Measurements from ENCODE around the gene PHF21A.

Gene PHF21A

DNA sequence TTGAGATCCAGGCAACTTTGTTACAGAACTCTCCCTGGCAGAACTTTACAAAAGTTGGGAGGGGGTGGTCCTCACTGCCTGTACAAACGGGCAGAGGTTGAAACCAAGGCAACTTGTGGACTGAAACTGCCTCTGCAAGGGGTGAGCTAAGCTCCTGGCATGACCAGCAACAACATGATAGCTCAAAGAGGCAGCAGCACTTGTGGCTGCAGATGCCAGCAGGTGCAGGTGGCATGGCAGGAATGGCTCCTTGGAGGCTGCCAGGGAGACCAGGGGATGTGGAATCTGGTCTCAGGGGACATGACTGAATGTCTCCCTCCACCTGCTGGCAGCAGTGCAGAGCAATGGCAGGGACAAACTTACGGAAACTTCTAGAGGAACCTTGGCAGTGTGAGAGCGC lies 38.8 kb upstream of the PHF21A start:
- TF ChIP-seq POLR2AphosphoS5 (IDR thresholded peaks at IDR 0.05; ENCODE audit: low read depth, low read length) = no peak
- TF ChIP-seq, protein P1, sequence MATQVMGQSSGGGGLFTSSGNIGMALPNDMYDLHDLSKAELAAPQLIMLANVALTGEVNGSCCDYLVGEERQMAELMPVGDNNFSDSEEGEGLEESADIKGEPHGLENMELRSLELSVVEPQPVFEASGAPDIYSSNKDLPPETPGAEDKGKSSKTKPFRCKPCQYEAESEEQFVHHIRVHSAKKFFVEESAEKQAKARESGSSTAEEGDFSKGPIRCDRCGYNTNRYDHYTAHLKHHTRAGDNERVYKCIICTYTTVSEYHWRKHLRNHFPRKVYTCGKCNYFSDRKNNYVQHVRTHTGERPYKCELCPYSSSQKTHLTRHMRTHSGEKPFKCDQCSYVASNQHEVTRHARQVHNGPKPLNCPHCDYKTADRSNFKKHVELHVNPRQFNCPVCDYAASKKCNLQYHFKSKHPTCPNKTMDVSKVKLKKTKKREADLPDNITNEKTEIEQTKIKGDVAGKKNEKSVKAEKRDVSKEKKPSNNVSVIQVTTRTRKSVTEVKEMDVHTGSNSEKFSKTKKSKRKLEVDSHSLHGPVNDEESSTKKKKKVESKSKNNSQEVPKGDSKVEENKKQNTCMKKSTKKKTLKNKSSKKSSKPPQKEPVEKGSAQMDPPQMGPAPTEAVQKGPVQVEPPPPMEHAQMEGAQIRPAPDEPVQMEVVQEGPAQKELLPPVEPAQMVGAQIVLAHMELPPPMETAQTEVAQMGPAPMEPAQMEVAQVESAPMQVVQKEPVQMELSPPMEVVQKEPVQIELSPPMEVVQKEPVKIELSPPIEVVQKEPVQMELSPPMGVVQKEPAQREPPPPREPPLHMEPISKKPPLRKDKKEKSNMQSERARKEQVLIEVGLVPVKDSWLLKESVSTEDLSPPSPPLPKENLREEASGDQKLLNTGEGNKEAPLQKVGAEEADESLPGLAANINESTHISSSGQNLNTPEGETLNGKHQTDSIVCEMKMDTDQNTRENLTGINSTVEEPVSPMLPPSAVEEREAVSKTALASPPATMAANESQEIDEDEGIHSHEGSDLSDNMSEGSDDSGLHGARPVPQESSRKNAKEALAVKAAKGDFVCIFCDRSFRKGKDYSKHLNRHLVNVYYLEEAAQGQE (IDR thresholded peaks at IDR 0.05; ENCODE audit: insufficient read depth in 1 of 2, low read depth in 2 of 2, low read length in 2 of 2) = no peak
- no peak for TF ChIP-seq TAF1 (IDR thresholded peaks at IDR 0.05; ENCODE audit: borderline replicate concordance, insufficient read depth, low read length)
- no peak for TF ChIP-seq FOXP2 (optimal IDR thresholded peaks at IDR 0.05; ENCODE audit: borderline replicate concordance, extremely low read depth, extremely low read length, insufficient read depth)
- TF ChIP-seq SIN3A (IDR thresholded peaks at IDR 0.05; ENCODE audit: borderline replicate concordance, insufficient read depth, low read length) = no peak

DNA sequence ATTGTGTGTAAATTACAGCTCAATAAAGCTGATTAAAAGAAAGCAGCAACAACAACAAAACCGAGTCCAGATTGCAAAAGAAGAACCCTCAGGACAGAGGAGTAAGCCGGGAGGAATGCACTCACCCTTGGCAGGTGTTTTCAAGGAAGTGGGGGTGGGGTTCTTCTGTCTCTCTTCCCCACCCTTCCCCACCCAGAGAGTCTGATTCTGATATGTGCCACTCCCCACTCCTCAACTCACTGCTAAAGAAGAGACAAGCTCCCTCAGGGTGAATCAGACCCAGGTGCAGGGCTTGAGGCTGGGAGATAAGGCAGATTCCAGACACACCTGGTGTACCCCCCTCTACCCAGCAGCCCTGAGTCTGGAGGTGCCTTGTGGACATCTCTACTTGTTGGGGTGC lies 38.4 kb upstream of the PHF21A start:
- no peak for TF ChIP-seq POLR2AphosphoS5 (IDR thresholded peaks at IDR 0.05; ENCODE audit: low read depth, low read length)

DNA sequence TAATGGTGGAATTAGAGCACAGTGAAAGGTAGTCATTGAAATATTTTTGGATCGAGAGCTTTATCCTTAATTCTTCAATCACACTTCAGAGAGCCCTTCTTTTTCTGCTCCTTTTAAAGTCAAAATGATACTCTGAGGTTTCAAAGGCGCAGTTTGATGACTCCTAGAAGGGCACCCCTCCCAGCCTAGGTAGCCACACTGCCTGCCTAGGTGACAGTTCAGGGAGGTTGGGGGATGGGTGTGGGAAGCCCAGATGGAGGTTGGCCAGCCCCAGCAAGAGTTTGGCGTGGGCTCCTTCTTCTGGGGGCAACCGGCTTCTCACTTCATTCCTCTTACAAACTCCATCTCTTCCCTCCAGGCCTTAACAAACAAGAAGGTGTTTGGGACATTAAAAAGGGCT lies 28.6 kb upstream of the PHF21A start:
- TF ChIP-seq TAF1 (IDR thresholded peaks at IDR 0.05; ENCODE audit: borderline replicate concordance, insufficient read depth, low read length) (no peak), POLR2AphosphoS5 (IDR thresholded peaks at IDR 0.05; ENCODE audit: low read depth, low read length) (no peak), FOXP2 (optimal IDR thresholded peaks at IDR 0.05; ENCODE audit: borderline replicate concordance, extremely low read depth, extremely low read length, insufficient read depth) (no peak), SIN3A (IDR thresholded peaks at IDR 0.05; ENCODE audit: borderline replicate concordance, insufficient read depth, low read length) (no peak)
- TF ChIP-seq, protein P1 (IDR thresholded peaks at IDR 0.05; ENCODE audit: insufficient read depth in 1 of 2, low read depth in 2 of 2, low read length in 2 of 2) = no peak

DNA sequence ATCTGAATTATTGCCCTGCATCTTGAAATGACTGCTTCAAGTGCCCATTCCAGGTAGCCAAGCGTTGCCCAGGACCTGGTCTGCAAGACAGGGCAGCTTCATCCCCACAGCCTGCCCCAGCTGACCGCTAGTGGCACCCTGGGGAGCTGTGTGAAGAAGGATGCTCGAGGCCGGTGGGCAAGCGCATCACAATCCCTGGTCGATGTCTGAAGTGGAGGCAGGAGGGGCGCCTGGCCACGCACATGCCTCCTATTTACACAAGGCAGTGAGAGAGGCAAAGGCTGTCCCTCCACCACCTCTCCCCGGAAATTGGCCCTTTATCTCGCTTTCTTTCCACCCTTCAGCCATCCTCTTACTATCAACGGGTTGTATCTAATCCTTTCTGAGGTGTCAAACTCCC lies 28.1 kb upstream of the PHF21A start:
- TF ChIP-seq TAF1 (IDR thresholded peaks at IDR 0.05; ENCODE audit: borderline replicate concordance, insufficient read depth, low read length) = no peak
- TF ChIP-seq SIN3A (IDR thresholded peaks at IDR 0.05; ENCODE audit: borderline replicate concordance, insufficient read depth, low read length) = no peak
- no peak for TF ChIP-seq POLR2AphosphoS5 (IDR thresholded peaks at IDR 0.05; ENCODE audit: low read depth, low read length)
- TF ChIP-seq, protein P1 (IDR thresholded peaks at IDR 0.05; ENCODE audit: insufficient read depth in 1 of 2, low read depth in 2 of 2, low read length in 2 of 2) = no peak
- TF ChIP-seq FOXP2 (optimal IDR thresholded peaks at IDR 0.05; ENCODE audit: borderline replicate concordance, extremely low read depth, extremely low read length, insufficient read depth) = no peak

DNA sequence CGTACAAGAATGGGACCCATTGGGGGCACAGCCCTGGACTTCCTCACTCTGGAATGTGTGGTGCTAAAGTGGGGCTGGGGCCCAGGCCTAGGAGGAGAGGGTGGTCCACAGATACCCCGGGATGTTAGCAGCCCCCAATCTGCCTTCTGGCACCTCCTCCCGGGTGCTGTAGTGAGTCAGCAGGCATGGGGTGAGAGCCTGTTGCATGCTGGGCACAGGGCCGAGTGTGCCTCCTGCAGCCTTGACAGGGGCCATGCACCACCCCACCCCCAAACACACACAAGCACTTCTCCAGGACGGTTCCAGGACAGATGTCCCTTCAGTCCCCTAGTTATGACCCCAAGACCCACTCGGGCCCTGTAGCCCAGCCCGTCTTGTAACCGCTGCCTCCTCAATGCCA lies 23.5 kb upstream of the PHF21A start:
- TF ChIP-seq, protein P1 (IDR thresholded peaks at IDR 0.05; ENCODE audit: insufficient read depth in 1 of 2, low read depth in 2 of 2, low read length in 2 of 2) = no peak
- no peak for TF ChIP-seq TAF1 (IDR thresholded peaks at IDR 0.05; ENCODE audit: borderline replicate concordance, insufficient read depth, low read length)
- TF ChIP-seq FOXP2 (optimal IDR thresholded peaks at IDR 0.05; ENCODE audit: borderline replicate concordance, extremely low read depth, extremely low read length, insufficient read depth) = no peak
- TF ChIP-seq POLR2AphosphoS5 (IDR thresholded peaks at IDR 0.05; ENCODE audit: low read depth, low read length) = no peak
- no peak for TF ChIP-seq SIN3A (IDR thresholded peaks at IDR 0.05; ENCODE audit: borderline replicate concordance, insufficient read depth, low read length)

Measured in PFSK-1 (cell line).